Activated CD8-positive, alpha-beta memory T cell treated with anti-CD3 and anti-CD28 coated beads for 36 hours (primary cell): ENCODE results near the gene SLC35E1. TPM values are rescaled to one million over a fixed set of nuclear protein-coding genes. Genes with fewer than 3 reads are reported as not detected.

ENCODE experiments used
- CTCF ChIA-PET: fragments of 350-600 bp; sonication (Branson Sonifier 250); formaldehyde crosslinking; loops from one replicate; lab custom pipeline; 2021; ENCODE audit warnings: antibody characterized with exemption; lab: Charles Lee
- POLR2A ChIA-PET: fragments of 350-600 bp; sonication (Branson Sonifier 250); formaldehyde crosslinking; loops from one replicate; lab custom pipeline; 2021; ENCODE audit warnings: antibody characterized with exemption; lab: Charles Lee
- total RNA-seq, 2 experiments: library from RNA; stranded (reverse); gene quantifications; one replicate each; pipeline ENCODE4 v1.2.3, GENCODE V29; 2021

SLC35E1 gene
- total RNA-seq, 2 experiments from 2014 or later: 54.3 to 56.1 TPM

DNA sequence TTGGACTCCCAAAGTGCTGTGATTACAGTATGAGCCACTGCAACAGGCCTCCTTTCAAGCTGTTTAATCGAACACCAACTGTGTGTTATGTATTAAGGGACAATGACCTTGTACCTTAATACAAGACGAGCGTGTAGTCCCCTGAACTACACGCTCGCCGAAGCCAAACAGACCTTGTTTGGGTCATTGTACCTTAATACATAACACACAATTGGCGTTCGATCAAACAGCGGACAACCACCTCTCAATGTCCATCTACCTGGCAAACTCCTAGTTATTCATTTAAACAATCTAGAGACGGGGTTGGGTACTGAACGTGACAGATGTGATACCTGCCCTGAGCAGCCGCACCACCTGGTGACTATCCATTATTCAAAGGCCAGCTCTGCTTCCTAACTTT lies 31.3 kb downstream of the SLC35E1 start:
- POLR2A ChIA-PET: interaction anchor here (0.8 kb wide), 1 partner anchor 117 kb away, joined by 3 read pairs; no protein-coding TSS in a partner anchor

DNA sequence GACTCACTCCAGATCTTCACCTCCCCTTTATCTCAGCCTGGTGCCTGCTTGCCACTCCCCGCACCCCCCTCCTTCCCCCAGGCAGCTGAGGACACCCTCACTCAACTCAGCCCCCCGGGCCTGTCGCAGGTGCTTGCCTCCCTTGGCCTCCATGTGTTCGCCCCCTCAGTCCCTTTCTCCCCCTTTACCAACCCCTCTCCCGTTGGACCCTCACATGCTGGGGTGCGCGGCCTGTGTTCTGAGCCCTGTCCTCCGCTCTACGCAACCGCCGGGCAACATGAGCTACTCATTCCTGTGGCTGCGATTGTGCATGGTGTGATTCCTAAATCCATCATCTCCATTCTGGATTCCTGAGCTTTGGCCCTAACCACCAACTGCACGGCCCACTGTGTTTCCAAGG lies 35.1 kb downstream of the SLC35E1 start:
- CTCF ChIA-PET: no interaction called here

More for the DNA sequence above, 31.3 kb downstream of the SLC35E1 start:
- CTCF ChIA-PET: interaction anchor here (1.2 kb wide), 1 partner anchor 45 kb away, joined by 3 read pairs; the partner anchor contains the start of genes C19orf44 and CALR3

DNA sequence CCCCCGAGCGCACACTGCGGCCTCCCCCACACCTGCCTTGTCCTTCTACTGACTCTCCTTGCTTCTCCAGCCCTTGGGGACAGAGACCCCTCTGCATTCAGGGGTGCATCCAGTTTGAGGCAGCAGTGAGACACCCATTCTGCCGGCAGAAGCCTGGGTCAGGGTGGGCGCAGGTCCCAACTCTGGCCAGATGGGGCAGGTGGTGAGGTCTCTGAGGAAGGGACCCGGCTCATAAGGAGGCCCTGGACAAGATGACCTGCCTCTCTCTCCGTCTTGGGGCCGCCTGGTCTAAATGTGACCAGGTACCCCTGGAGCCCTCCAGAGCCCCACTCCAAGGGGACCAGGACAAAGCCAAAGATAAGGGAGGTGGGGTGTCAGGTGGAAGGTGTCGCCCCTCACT lies 36.1 kb downstream of the SLC35E1 start:
- CTCF ChIA-PET: interaction anchor here (1.0 to 1.5 kb wide), 2 partner anchors 37 to 124 kb away, joined by 3 read pairs; partner anchors contain the start of gene SMIM7

More for the DNA sequence above, 35.1 kb downstream of the SLC35E1 start:
- POLR2A ChIA-PET: no interaction called here

DNA sequence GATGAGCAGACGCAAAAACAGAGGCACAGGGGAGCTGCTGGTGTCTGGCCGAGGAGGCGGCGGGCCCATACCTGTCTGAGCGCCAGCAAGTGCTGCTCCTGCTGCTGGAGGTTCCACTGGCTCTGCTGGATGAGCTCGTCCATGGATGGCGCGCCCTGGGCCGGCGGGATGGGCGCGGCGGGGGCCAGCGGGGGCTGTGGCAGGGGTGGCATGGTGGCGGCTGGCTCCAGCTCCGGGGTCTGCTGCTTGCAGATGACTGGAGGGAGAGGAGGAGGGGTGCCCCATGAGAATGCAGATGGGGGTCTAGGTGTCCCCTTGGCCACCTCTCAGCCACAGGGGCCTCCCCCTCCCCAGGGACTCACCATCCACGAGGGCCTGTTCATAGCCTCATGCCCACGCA lies 36.8 kb downstream of the SLC35E1 start:
- ChIA-PET CTCF (interaction anchor here (0.6 to 1.5 kb wide), 3 partner anchors 37 to 125 kb away, joined by 3 read pairs; partner anchors contain the start of gene SMIM7), POLR2A (interaction anchor here (0.6 kb wide), 1 partner anchor 182 kb away, joined by 5 read pairs; no protein-coding TSS in a partner anchor)

More for the DNA sequence above, 36.1 kb downstream of the SLC35E1 start:
- POLR2A ChIA-PET: interaction anchor here (0.6 kb wide), 1 partner anchor 182 kb away, joined by 5 read pairs; no protein-coding TSS in a partner anchor

DNA sequence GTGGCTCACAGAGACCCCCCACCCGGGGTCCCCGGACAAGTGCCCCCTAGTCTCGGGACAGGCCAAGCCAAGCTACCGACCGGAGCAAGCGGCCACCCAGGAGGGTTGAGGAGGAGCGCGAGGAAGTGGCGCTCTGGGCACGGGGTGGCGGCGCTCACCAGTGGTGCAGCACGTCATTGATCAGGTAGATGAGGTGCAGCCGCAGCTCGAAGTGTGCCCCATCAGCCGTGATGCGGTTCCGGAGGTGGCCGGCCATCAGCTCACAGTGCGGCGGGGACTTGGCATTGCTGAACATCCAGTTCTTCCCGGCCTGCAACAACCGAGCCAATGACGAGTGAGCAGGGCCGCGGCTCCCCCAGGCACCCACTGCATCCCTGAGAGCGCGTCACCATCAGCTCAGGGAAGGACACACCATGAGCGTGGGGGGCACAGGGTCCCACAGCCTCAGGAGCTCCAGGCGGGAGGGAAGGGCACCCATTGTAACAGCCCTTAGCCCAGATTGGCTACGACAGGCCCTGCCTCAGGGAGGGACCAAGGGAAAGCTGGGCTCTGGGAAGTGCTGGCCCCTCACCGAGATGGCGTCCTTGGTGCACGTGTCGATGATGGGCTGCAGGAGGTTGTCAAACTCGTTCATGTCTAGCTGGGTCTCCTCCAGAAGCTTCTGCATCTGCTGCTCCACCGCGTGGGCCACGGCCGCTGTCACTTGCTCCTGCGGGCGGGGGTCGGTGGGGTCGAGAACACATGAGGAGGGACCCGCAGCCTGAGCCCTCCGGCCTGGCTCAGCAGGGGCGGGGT lies 39.6 kb downstream of the SLC35E1 start:
- ChIA-PET POLR2A (interaction anchor here (0.6 kb wide), 1 partner anchor 113 kb away, joined by 3 read pairs; no protein-coding TSS in a partner anchor), CTCF (no interaction called here)

DNA sequence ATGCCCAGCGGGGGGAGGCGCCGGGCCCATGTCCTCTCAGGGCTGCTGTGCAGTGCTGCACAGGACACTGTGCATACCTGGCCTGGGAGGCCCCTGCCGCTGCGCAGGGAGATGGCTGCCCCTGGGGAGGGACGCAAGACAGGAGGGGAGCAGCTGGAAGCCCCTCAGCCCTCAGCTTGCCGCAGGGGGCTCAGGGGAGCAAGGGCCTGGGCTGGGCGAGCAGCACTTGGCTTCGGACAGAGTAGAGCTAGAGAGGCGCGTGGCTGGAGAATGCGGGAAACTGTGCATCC lies 40.9 kb downstream of the SLC35E1 start:
- ChIA-PET CTCF (no interaction called here), POLR2A (no interaction called here)

DNA sequence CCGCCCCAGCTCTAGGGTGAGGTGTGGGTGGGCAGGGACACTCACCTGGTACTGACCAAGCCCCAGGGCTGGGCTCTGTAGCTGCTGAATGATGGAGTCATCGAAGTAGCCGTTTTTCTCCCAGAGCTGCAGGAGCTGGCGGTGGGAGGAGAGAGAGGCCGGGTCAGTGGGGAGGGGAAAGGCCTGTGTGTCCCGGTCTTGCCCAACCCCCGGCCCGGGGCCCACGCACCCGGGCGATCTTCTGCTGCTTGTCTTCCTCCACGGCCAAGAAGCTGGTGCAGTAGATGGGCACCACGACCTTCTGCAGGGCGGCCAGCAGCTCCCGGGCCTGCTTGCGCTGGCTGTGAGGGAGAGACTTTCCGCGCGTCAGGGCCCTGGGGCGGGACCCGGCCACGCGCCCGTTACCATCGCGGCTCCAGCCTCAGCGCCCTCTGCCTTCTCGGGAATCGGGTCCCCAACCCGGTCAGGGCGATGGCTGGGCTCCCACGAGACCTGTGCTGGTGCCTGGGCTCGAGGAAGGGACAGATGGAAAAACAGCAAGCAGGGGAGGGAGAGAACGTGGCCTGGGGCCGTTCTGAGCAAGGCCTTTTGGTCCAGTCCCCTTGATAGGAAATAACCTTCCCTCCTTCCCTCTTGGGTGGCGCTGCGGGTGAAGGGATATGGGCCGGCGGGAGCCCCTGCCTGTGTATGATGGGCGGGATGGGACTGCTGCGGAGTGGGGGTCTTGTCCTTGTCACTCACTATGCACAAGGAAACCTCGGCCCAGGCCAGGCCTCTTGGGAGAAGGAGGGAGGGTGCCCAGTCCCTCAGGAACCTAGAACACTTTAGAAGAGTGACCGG lies 41.5 kb downstream of the SLC35E1 start:
- CTCF ChIA-PET: no interaction called here
- POLR2A ChIA-PET: no interaction called here

DNA sequence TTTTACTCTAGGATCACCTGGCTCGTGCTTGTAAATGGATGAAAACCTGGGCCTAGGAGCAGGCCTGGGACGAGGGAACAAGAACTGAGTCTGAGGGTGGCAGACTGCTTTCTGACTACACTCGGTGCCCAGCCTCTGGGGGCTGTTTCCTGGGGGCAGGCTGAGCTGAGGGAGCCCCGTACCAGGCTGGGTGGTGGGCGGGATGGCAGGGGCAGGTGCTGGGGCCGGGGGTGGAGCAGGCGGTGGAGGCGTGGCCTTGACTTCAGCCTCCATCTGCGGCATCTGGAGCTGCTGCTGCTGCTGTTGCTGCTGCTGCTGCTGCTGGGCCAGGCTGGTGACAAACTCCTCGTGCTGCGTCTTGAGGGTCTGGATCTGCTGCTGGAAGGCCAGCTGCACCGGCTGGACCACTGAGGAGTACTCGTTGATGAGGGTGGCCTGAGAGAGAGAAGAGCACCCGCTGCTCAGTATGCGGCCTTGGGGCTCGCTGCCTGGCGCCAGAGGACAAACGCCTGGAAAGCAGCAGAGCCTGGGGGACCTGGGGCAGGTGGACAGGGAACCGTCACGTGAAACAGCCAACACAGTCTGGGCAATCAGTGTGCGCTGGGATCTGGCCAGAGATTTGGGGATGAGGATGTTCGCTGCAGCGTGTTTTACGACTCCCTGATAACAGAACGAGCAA lies 42.6 kb downstream of the SLC35E1 start:
- ChIA-PET CTCF (no interaction called here), POLR2A (no interaction called here)

DNA sequence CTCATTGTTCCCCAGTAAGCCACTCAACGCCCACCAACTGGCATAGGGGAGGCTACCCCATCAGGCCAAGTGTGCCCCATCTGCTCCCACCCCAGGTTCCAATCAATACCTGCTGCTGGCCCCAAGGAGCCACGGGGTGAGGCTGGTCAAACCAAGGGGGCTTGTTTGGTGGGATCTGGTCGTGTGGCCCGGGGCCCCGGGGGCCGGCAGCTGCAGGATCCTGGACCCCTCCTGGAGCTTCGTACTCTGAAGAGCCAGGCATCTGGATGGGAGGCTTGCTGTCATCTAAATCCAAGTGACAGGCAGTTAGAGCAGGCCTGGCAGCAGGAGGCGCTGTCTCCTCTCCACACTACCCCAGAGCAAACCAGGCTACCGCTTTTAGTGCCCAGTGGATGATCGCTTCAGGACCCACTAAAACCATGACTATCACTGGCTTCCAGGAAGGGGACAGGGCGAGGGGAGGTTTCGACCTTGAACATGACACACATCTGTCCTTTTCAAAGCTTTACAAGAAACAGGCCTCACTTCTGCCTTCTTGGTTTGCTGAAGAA lies 44.2 kb downstream of the SLC35E1 start:
- CTCF ChIA-PET: no interaction called here
- POLR2A ChIA-PET: no interaction called here

DNA sequence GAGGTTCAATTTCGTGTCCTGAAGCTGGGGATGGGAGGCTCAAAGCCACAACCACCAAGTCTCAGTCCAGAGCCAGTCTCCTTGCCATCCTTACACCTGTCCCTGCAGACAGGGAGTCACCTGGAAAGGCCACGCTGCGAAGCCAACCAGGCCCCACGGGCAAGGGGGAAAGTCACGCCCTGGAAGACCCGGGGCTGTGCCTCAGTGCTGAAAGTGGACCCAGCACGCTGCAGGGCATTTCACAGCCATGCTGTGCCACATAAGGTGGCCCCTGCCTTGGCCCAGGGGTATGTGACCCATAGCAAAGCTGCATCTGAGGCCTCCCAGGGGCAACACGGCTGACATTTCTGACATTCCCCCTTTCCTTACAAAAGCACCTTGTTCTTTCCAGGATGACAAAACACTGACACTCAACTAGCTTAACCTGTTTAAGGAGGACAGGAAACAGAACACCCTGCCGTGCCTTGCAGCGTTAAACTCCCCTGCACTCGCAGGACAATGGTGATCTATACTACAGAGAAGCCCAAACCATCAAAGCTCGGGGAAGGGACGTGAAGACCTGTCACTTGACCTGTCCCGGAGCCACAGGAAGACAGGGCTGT lies 44.8 kb downstream of the SLC35E1 start:
- CTCF ChIA-PET: no interaction called here
- POLR2A ChIA-PET: no interaction called here

DNA sequence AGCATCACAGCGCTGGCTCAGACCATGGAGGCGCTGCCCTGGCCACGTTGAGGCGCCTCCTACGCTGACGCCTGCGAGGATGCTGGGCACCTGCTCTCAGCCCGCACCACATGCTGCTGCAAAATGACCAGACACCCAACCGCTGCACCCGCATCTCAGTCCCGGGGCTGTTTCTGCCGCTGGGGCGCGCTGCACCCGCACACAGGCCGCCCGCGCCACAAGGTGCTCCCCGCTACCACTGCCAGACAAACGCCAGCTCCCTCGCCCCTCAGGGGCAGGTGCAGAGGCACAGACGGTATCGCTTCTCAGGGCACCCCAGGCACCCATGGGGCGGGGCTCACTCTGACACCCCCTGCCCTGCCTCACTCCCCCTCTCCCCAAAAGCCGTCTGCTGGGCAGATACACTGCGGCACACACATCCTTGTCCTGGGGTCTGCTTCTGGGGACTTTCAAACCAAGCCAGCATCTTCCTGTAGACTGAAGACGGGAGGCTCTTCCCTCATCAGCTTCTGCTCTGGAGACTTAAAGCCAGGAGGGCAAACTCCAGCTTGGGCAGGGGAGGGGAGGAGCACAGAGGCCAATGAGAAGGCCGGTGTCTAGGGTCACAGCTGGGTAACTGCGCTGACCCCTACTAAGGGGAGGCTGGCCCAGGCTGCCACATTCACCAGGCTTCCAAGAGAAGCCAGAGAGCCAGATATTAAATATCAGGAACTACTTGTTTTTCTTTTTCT lies 46.3 kb downstream of the SLC35E1 start:
- ChIA-PET CTCF (no interaction called here), POLR2A (no interaction called here)

DNA sequence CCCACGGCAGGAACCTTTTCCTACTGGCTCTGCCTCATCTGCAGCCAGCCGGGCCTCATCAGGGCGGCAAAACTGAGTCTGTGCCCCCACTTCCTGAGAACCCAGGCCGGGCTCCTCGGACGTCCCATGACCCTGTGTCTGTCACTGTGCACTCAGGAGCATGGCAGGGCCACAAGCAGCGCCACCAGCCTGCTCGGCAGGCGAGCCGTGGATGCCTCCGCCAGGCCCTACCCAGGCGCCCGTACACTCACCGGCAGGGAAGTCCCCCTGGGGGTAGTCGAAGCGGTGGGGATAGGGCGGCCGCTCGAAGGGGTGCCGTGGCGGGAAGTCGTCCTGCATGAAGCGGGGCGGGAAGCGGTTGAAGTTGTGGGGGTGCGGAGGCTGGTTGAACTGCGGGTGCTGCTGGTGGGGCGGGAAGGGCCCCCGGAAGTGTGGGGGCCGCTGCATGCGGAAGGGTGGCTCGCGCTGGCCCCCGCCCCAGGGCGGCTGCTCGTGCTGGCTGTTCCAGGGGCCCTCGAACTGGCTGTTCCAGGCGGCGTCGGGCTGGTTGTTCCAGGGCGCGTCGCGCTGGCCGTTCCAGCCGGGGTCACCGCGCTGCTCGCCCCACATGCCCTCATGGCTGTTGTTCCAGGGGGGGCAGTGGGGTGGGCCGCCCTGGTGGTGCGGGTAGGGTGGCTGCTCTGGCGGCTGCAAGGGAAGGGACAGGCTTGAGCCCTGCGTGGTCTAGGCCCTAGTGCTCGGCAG lies 47.1 kb downstream of the SLC35E1 start:
- ChIA-PET CTCF (no interaction called here), POLR2A (interaction anchor here (0.7 kb wide), 1 partner anchor 490 kb away, joined by 3 read pairs; no protein-coding TSS in a partner anchor)

DNA sequence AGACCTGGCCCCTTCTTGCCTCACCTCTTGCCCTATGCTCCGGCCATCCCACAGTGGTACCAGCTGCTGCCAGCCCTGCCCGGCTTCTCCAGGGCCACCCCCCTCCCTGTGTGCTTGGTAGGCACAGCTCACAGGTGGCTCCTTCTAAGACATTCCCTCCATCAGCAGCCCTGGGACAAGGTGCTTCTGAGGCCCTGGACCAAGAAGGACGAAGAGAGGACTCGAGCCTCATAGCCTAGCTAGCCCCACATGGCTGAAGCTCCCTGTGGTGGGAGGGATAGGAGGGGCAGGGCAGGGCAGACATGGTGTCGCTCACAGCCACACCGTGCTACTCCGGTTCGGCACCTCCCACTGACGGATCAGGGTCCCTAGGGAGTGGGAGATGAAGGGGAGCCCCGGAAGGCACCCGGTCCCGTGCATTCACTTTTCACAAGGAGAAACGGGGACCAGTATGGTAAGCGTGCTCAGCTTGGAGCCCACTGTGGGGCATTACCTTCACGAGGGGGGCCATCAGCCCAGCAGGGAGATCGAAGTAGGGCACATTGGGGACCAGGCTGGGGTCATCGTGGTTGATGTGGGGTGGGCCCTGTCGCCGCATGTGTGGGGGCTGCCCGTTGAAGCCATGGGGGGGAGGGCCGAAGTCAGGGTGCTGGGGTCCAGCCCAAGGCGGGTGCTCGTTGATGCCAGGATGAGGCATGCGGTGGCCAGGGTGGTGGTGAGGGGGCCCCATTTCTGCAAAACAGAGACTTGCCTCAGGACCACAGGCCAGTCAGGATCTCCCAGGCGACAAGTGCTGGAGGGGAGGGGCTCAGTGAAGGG lies 49.4 kb downstream of the SLC35E1 start:
- POLR2A ChIA-PET: no interaction called here

DNA sequence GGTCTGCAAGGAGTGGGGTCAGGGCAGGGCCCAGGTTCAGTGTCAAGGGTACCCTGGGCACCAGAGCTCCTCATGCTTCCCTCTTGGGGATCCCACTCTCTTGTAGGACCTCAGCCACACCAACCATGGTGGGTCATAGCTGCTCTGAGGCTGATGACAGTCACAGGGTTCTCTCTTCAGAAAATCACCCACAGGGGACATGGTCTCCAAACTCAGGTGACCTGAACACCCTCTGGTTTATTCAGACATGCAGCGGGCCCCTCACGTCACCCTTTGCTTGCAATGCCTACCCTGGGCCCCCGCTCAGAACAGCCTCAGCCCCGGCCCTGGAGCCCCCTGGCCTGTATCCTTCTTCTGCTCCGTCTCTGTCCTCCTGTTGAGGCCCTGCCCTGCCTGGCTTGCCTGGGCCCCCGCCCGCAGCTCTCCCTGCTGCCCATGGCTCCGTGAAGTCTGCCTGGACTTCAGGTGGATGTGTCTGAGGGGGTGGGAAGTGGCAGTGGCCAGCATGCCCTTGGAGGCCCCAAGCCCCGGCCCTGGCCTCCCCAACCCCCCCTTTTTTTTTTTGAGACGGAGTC lies 50.4 kb downstream of the SLC35E1 start:
- CTCF ChIA-PET: no interaction called here

More for the DNA sequence above, 49.4 kb downstream of the SLC35E1 start:
- CTCF ChIA-PET: no interaction called here

DNA sequence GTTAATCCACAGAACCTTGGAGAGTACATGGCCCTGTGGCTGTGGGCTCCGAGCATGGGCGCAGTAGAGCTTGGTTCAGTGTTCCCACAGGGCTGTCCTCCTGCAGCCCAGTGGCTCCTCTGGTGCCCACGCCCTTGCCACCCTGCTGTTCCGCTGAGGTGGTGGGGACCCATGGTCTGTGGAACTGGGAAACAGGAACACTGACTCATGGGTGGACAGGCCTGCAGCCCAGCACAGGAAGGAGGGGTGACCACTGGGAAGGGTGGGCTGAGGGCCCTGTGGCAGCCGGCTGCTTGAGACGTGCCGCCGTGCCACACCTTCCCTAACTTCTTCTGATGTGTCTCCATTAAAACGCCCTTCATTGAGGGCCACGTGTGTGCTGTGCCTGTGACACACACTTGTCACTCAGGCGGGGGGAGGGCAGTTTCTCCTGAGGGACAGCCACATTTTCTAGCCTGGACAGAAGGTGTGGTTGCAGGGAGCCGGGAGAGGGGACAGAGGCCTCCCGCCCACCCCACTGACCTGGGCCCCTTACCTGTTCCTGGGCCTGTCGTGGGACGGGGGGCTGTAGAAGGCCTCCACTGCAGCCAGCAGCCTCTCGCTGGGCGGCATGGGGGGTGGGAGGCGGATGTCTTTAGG lies 51.1 kb downstream of the SLC35E1 start:
- CTCF ChIA-PET: no interaction called here
- POLR2A ChIA-PET: no interaction called here

More for the DNA sequence above, 50.4 kb downstream of the SLC35E1 start:
- POLR2A ChIA-PET: no interaction called here
